ENCODE measurements around the gene GPHA2. TPM values are rescaled to one million over a fixed set of nuclear protein-coding genes. Genes with fewer than 3 reads are reported as not detected.

The GPHA2 gene
- total and polyA plus RNA-seq, 2 of the 13 experiments (the other 11 are each of a cell fraction or from before 2014, with no cell fraction given): 13.0 to 19.1 TPM

DNA sequence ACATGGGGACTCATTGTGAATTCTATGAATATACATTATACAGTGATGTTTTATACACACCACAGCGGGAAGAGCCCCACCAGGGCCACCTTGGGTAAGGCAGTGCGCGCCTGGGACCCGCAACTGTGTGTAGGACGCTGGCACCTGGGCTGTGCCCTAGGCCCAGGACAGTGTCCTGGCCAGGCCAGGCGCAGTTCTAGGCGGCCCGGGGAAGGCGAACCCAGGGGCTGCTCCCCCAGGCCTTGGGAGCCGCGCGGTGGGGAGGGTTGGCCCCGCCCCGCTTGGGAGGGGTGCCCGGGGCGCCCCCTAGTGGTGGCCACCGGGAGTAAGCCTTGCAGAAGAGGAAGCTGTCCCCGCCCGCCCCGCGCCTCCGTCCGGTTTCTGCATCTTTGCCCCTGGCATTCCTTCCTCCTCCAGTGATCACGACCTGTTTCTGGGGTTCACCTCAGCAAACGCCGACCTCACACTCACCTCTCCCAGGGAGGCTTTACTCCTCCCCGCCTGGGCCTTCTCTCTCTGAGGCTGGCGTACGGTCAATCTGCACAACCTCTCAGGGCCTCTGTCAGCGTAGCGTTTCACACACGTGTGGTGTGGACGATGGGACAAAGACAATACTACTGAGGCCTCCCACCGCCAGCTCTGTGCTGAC lies 47.8 kb downstream of the GPHA2 start (continued):
- TF ChIP-seq, protein P1, sequence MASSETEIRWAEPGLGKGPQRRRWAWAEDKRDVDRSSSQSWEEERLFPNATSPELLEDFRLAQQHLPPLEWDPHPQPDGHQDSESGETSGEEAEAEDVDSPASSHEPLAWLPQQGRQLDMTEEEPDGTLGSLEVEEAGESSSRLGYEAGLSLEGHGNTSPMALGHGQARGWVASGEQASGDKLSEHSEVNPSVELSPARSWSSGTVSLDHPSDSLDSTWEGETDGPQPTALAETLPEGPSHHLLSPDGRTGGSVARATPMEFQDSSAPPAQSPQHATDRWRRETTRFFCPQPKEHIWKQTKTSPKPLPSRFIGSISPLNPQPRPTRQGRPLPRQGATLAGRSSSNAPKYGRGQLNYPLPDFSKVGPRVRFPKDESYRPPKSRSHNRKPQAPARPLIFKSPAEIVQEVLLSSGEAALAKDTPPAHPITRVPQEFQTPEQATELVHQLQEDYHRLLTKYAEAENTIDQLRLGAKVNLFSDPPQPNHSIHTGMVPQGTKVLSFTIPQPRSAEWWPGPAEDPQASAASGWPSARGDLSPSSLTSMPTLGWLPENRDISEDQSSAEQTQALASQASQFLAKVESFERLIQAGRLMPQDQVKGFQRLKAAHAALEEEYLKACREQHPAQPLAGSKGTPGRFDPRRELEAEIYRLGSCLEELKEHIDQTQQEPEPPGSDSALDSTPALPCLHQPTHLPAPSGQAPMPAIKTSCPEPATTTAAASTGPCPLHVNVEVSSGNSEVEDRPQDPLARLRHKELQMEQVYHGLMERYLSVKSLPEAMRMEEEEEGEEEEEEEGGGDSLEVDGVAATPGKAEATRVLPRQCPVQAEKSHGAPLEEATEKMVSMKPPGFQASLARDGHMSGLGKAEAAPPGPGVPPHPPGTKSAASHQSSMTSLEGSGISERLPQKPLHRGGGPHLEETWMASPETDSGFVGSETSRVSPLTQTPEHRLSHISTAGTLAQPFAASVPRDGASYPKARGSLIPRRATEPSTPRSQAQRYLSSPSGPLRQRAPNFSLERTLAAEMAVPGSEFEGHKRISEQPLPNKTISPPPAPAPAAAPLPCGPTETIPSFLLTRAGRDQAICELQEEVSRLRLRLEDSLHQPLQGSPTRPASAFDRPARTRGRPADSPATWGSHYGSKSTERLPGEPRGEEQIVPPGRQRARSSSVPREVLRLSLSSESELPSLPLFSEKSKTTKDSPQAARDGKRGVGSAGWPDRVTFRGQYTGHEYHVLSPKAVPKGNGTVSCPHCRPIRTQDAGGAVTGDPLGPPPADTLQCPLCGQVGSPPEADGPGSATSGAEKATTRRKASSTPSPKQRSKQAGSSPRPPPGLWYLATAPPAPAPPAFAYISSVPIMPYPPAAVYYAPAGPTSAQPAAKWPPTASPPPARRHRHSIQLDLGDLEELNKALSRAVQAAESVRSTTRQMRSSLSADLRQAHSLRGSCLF (CRISPR knock-in tag; IDR thresholded peaks at IDR 0.05; ENCODE audit: borderline replicate concordance): peak; percentile 58; the same call in 1 of the 2 replicates
- TF ChIP-seq XBP1 (CRISPR knock-in tag; IDR thresholded peaks at IDR 0.05) (no peak), TEAD3 (CRISPR knock-in tag; optimal IDR thresholded peaks at IDR 0.05; ENCODE audit: borderline replicate concordance) (peak; percentile 44), CCDC6 (CRISPR knock-in tag; IDR thresholded peaks at IDR 0.05) (0 out of 2 replicates have a peak, but pooled peaks have one; percentile 12), MIXL1 (CRISPR knock-in tag; IDR thresholded peaks at IDR 0.05) (0 out of 2 replicates have a peak, but pooled peaks have one; percentile 28), PLRG1 (conservative IDR thresholded peaks at IDR 0.05) (no peak), FIP1L1 (IDR thresholded peaks at IDR 0.05; ENCODE audit: borderline replicate concordance, insufficient read depth, low read depth, low read length) (peak; percentile 34; the same call in 1 of the 2 replicates), NCOA5 (CRISPR knock-in tag; IDR thresholded peaks at IDR 0.05) (0 out of 2 replicates have a peak, but pooled peaks have one; percentile 14), ZNF572 (CRISPR knock-in tag; IDR thresholded peaks at IDR 0.05) (peak; percentile 90), BCL6 (CRISPR knock-in tag; IDR thresholded peaks at IDR 0.05) (peak; percentile 8; the same call in 1 of the 2 replicates)
- TF ChIP-seq, protein P2, sequence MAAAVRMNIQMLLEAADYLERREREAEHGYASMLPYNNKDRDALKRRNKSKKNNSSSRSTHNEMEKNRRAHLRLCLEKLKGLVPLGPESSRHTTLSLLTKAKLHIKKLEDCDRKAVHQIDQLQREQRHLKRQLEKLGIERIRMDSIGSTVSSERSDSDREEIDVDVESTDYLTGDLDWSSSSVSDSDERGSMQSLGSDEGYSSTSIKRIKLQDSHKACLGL (CRISPR knock-in tag; IDR thresholded peaks at IDR 0.05): peak; percentile 57; the same call in 1 of the 2 replicates
- TF ChIP-seq, protein P3, sequence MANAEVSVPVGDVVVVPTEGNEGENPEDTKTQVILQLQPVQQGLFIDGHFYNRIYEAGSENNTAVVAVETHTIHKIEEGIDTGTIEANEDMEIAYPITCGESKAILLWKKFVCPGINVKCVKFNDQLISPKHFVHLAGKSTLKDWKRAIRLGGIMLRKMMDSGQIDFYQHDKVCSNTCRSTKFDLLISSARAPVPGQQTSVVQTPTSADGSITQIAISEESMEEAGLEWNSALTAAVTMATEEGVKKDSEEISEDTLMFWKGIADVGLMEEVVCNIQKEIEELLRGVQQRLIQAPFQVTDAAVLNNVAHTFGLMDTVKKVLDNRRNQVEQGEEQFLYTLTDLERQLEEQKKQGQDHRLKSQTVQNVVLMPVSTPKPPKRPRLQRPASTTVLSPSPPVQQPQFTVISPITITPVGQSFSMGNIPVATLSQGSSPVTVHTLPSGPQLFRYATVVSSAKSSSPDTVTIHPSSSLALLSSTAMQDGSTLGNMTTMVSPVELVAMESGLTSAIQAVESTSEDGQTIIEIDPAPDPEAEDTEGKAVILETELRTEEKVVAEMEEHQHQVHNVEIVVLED (CRISPR knock-in tag; IDR thresholded peaks at IDR 0.05; ENCODE audit: borderline replicate concordance): peak; percentile 53; the same call in 1 of the 2 replicates
- TF ChIP-seq, protein P4, sequence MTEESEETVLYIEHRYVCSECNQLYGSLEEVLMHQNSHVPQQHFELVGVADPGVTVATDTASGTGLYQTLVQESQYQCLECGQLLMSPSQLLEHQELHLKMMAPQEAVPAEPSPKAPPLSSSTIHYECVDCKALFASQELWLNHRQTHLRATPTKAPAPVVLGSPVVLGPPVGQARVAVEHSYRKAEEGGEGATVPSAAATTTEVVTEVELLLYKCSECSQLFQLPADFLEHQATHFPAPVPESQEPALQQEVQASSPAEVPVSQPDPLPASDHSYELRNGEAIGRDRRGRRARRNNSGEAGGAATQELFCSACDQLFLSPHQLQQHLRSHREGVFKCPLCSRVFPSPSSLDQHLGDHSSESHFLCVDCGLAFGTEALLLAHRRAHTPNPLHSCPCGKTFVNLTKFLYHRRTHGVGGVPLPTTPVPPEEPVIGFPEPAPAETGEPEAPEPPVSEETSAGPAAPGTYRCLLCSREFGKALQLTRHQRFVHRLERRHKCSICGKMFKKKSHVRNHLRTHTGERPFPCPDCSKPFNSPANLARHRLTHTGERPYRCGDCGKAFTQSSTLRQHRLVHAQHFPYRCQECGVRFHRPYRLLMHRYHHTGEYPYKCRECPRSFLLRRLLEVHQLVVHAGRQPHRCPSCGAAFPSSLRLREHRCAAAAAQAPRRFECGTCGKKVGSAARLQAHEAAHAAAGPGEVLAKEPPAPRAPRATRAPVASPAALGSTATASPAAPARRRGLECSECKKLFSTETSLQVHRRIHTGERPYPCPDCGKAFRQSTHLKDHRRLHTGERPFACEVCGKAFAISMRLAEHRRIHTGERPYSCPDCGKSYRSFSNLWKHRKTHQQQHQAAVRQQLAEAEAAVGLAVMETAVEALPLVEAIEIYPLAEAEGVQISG (CRISPR knock-in tag; IDR thresholded peaks at IDR 0.05): peak; percentile 70
- TF ChIP-seq, protein P5, sequence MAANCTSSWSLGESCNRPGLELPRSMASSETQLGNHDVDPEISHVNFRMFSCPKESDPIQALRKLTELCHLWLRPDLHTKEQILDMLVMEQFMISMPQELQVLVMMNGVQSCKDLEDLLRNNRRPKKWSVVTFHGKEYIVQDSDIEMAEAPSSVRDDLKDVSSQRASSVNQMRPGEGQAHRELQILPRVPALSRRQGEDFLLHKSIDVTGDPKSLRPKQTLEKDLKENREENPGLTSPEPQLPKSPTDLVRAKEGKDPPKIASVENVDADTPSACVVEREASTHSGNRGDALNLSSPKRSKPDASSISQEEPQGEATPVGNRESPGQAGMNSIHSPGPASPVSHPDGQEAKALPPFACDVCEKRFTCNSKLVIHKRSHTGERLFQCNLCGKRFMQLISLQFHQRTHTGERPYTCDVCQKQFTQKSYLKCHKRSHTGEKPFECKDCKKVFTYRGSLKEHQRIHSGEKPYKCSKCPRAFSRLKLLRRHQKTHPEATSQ (CRISPR knock-in tag; IDR thresholded peaks at IDR 0.05; ENCODE audit: borderline replicate concordance): no peak; the same call in 1 of the 2 replicates

Measured in HepG2 (cell line).